Parathyroid adenoma (tissue), 2 donors: ENCODE data around the gene HDC.

ENCODE experiments used
- H2AFZ ChIP-seq: fragments of 300-600 bp; sonication (generic); one replicate; pipeline ENCODE4 v1.7.0; 2017; ENCODE audit warnings: antibody characterized with exemption, mild to moderate bottlenecking
- H3K27ac ChIP-seq: fragments of 300-600 bp; sonication (generic); one replicate; pipeline ENCODE4 v1.7.0; 2017
- H3K27me3 ChIP-seq: fragments of 300-600 bp; sonication (generic); one replicate; pipeline ENCODE4 v1.7.0; 2017; ENCODE audit warnings: low read length; ENCODE audit not compliant: control insufficient read depth, insufficient read depth
- H3K36me3 ChIP-seq: fragments of 300-600 bp; sonication (generic); one replicate; pipeline ENCODE4 v1.7.0; 2017; ENCODE audit warnings: low read length; ENCODE audit not compliant: control insufficient read depth, insufficient read depth
- H3K4me1 ChIP-seq: fragments of 300-600 bp; sonication (generic); one replicate; pipeline ENCODE4 v1.7.0; 2017; ENCODE audit warnings: control low read depth
- H3K4me2 ChIP-seq: fragments of 300-600 bp; sonication (generic); one replicate; pipeline ENCODE4 v1.7.0; 2017; ENCODE audit warnings: low read length
- H3K4me3 ChIP-seq: fragments of 300-600 bp; sonication (generic); one replicate; pipeline ENCODE4 v1.7.0; 2017; ENCODE audit warnings: low read depth, low read length
- H3K79me2 ChIP-seq: fragments of 300-600 bp; sonication (generic); one replicate; pipeline ENCODE4 v1.7.0; 2017; ENCODE audit warnings: control low read depth
- H3K9ac ChIP-seq: fragments of 300-600 bp; sonication (generic); one replicate; pipeline ENCODE4 v1.7.0; 2017; ENCODE audit warnings: mild to moderate bottlenecking
- H3K9me3 ChIP-seq: fragments of 300-600 bp; sonication (generic); one replicate; pipeline ENCODE4 v1.7.0; 2017; ENCODE audit warnings: low read length; ENCODE audit not compliant: control insufficient read depth
- CTCF ChIP-seq: fragments of 300-600 bp; sonication (generic); IDR thresholded peaks from one replicate; pipeline ENCODE4 v1.7.0; 2017; ENCODE audit warnings: antibody characterized with exemption, mild to moderate bottlenecking
- donor health status: primary hyperparathyroidism.

The HDC gene

GRCh38 chr15:50298340-50298739 is 32.8 kb upstream of the HDC start:
- Histone ChIP-seq H3K9me3 (no peaks in the 10 kb centered on the region), H3K4me3 (no peak overlapping the region), H3K27ac (no peak overlapping the region), H3K4me2 (no peak overlapping the region), H3K4me1 (no peaks in the 10 kb centered on the region), H2AFZ (no peak overlapping the region), H3K36me3 (no peaks in the 10 kb centered on the region), H3K79me2 (no peaks in the 10 kb centered on the region), H3K9ac (no peak overlapping the region), H3K27me3 (no peaks in the 10 kb centered on the region)
- TF ChIP-seq CTCF, result no peak

- no peaks in the 10 kb centered on the region for H3K79me2 ChIP-seq
- H3K4me2 ChIP-seq, result no peak overlapping the region
- no peaks in the 10 kb centered on the region for H3K9me3 ChIP-seq
- H3K36me3 ChIP-seq, result no peaks in the 10 kb centered on the region
- H3K9ac ChIP-seq, result no peak overlapping the region
- no peak overlapping the region for H2AFZ ChIP-seq
- no peaks in the 10 kb centered on the region for H3K27me3 ChIP-seq
- H3K4me3 ChIP-seq, result no peak overlapping the region
- H3K27ac ChIP-seq, result no peak overlapping the region
- no peaks in the 10 kb centered on the region for H3K4me1 ChIP-seq
- TF ChIP-seq CTCF, result no peak
These were observed 30.4 kb upstream of the HDC start for GRCh38 chr15:50295966-50296365.

GRCh38 chr15:50289749-50290148 is 24.2 kb upstream of the HDC start:
- H3K79me2 ChIP-seq, result no peaks in the 10 kb centered on the region
- H3K4me2 ChIP-seq, result no peak overlapping the region
- H3K36me3 ChIP-seq, result no peaks in the 10 kb centered on the region
- TF ChIP-seq CTCF, result no peak
- no peaks in the 10 kb centered on the region for H3K4me1 ChIP-seq
- no peaks in the 10 kb centered on the region for H3K9me3 ChIP-seq
- no peak overlapping the region for H2AFZ ChIP-seq
- H3K27me3 ChIP-seq, result no peaks in the 10 kb centered on the region
- no peak overlapping the region for H3K9ac ChIP-seq
- no peak overlapping the region for H3K27ac ChIP-seq
- no peak overlapping the region for H3K4me3 ChIP-seq

GRCh38 chr15:50287324-50288116 is 22.0 kb upstream of the HDC start:
- H3K4me1 ChIP-seq, result no peaks in the 10 kb centered on the region
- H3K27me3 ChIP-seq, result no peaks in the 10 kb centered on the region
- H2AFZ ChIP-seq, result no peak overlapping the region
- H3K27ac ChIP-seq, result no peak overlapping the region
- H3K36me3 ChIP-seq, result no peaks in the 10 kb centered on the region
- H3K4me2 ChIP-seq, result no peak overlapping the region
- no peaks in the 10 kb centered on the region for H3K9me3 ChIP-seq
- no peak for TF ChIP-seq CTCF
- no peak overlapping the region for H3K4me3 ChIP-seq
- no peak overlapping the region for H3K9ac ChIP-seq
- H3K79me2 ChIP-seq, result no peaks in the 10 kb centered on the region

- no peaks in the 10 kb centered on the region for H3K36me3 ChIP-seq
These were observed 15.9 kb upstream of the HDC start for GRCh38 chr15:50281427-50281826.

More at GRCh38 chr15:50281427-50281826, 15.9 kb upstream of the HDC start:
- TF ChIP-seq CTCF, result no peak
- no peak overlapping the region for H3K4me2 ChIP-seq
- no peaks in the 10 kb centered on the region for H3K4me1 ChIP-seq
- no peak overlapping the region for H2AFZ ChIP-seq
- H3K27ac ChIP-seq, result no peak overlapping the region
- H3K27me3 ChIP-seq, result no peaks in the 10 kb centered on the region
- H3K9ac ChIP-seq, result no peak overlapping the region
- H3K9me3 ChIP-seq, result no peaks in the 10 kb centered on the region
- H3K79me2 ChIP-seq, result no peaks in the 10 kb centered on the region
- H3K4me3 ChIP-seq, result no peak overlapping the region
